Cardiac ventricle fibroblast (primary cell): ENCODE data around the gene NPEPL1. TPM values are rescaled to one million over a fixed set of nuclear protein-coding genes. Genes with fewer than 3 reads are reported as not detected.

Experiments used
- total RNA-seq: library from RNA; depleted of rRNA; stranded (reverse); fragments of >200 nt; gene quantifications from 2 replicates; pipeline ENCODE4 v1.2.3, GENCODE V29; 2015

The NPEPL1 gene
- 17.2 and 25.0 TPM in 2 replicates for total RNA-seq

GRCh38 chr20:58692579-58693225 lies at the start of gene NPEPL1:
NPEPL1 (plus strand) TSS chr20:58692800; CDS start chr20:58692901, 101 bp downstream.

DNA sequence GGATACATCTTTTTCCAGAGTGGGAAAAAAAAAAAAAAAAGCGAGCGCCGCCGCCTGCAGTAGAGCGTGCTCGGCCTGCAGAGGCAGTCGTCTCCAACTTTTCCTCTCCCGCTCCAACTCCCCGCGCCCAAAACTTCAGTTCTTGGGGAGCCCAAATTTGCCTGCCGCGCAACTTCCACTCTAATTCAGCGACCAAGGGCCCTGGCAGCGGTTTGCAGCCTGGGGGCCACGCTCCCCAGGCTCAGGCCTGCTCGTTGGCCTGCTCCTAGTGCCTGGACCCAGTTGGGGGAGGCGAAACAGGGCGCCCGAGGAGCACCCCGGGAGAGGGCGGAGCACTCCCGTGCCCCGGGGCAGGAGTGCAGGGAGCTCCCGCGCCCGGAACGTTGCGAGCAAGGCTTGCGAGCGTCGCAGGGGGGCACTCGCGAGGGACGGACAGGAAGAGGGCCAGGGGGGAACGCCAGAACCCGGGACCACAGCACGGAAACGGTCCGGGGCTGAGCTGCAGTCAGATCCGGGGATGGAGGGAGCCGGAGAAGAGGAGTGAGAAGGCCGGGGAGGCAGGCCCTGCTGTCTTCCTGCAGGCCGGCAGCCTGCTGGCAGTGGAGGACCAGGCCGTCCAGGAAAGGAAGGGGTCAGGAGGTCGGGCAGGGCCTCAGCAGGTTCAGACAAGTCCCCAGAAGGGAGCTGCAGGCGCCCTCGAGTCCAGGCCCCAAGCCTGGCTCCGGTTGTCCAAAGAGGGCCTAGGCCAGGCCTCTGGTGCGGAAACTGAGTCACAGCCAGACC lies 41.6 kb upstream of the NPEPL1 start, which contains the start of gene STX16:
Gene STX16 (plus strand): TSS at position 508 of the 783 bp plus-strand sequence. CDS start 724 bp downstream, outside the sequence.

Other genes with a start within 250 kb of the NPEPL1 start
- 11.6 and 14.9 TPM in 2 replicates for gene APCDD1L, start 177.4 kb upstream of the NPEPL1 start, total RNA-seq
- gene STX16, start 41.5 kb upstream of the NPEPL1 start, total RNA-seq, result 20.4 and 24.9 TPM in 2 replicates
- gene GNAS-AS1, start 158.1 kb downstream of the NPEPL1 start, total RNA-seq, result 0.49 and 0.75 TPM in 2 replicates
- gene GNAS, start 159.9 kb downstream of the NPEPL1 start, total RNA-seq, result 647 and 679 TPM in 2 replicates